Measurements from ENCODE around the gene COL11A2.
A peak's percentile ranks its signal among the peaks of the same experiment; 100 is the strongest.
"Not testable (repeated sequence)": the region's sequence is repeated elsewhere in the genome, so short reads cannot be mapped to it uniquely, and the experiment has no call there.

Gene COL11A2

GRCh38 chr6:33154349-33154748 is 37.9 kb downstream of the COL11A2 start:
- no peak for DNase-seq

GRCh38 chr6:33151050-33151449 is 41.2 kb downstream of the COL11A2 start:
- no peak for DNase-seq

DNA sequence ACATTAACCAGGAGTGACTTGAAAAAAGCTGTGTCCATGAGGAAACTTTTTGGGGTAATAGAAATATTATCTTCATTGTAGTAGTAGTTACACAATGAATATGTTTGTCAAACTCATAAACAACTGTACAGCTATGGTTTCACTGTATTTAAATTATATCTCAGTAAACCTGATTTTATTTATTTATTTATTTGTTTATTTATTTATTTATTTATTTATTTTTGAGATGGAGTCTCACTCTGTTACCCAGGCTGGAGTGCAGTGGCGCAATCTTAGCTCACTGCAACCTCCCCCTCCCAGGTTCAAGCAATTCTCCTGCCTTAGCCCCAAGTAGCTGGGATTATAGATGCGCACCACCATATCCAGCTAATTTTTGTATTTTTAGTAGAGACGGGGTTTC is 41.7 kb downstream of the COL11A2 start:
- DNase-seq = not testable (repeated sequence)

DNA sequence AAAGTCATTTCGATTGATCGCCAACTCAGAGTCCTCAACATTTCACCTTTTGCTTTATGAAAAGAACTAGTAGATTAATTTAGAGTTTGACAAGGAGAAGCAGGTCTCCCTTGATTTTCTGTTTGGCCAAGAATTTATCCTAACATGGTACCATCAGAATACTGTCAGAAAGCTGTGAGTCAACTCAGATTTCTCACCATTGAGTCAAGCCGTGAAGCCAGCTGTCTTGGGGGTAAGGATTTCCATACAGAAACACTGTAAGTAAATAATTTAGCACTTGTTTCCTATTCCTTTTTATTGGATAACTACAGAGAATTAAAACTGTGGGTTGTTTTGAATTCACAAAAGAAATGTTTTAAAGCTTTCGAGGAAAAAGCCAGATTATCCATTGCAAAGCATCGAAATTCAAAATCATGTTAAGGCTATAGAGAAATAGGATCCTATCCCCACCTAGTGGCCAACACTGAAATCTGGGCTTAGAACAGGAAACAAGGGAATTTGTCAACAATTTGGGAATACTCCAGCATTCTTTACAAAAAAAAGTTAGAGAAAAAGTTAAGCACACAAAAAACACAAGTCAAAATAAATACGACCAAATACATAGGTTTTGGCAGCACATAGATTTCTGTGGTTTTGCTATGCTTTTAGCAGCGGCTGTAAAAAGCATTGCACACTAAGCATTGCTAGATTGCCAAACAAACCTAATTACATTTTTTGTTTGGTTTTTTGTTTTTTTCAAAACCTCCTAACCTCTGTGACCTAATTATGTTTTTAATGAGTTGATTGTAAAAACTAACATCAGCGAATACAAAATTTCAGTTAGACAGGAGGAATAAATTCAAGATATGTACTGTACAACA is 44.2 kb downstream of the COL11A2 start:
- peak; percentile 41 for DNase-seq

DNA sequence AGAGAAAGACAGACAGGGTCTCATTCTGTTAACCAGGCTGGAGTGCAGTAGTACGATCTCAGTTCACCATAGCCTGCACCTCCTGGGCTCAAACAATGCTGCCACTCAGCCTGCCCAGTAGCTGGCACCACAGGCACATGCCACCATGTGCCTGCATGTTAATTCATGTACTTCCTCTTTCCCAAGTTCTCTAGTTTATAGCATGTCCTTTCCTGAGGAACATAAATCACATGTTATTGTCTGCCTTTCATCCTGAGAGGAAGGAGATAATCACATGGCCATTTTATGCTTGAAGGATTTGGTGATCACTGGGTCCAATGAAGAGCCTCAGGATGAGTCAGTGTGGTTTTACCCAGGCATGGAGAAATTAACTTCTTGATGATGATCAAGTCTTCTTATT is 47.9 kb downstream of the COL11A2 start:
- no peak for DNase-seq

DNA sequence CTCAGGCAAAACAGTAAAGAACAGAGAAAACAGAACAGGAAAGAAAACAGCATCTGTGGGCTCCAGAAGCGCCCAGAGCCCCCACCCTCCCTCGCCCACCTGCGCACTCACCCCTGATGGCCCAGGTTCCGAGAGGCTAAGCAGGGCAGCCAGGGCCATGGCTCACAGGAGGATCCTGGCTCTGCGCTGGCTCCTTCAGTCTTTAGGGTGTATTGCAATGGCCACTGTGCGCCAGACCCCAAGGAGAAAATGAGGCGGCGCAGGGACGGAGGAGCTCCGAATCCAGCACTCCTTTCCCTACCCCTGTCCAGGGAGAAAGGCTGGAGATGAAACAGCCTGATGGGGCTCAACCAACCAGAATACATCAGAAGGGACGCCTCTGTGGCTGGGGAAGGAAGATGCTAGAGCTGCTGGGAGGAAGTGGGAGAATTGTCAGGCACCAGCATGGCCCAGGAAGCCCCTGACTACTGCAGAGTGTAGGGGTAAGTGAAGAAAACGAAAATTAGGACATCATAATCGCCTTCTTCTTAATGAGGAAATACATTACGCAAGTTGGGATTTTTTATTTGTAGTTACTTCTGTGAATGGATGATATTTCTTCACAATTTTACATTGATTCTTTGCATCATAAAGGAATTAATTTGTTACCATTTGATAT is 49.0 kb downstream of the COL11A2 start:
- no peak for DNase-seq

- no peak for DNase-seq
Observed at GRCh38 chr6:33142501-33143070, 49.7 kb downstream of the COL11A2 start.

DNA sequence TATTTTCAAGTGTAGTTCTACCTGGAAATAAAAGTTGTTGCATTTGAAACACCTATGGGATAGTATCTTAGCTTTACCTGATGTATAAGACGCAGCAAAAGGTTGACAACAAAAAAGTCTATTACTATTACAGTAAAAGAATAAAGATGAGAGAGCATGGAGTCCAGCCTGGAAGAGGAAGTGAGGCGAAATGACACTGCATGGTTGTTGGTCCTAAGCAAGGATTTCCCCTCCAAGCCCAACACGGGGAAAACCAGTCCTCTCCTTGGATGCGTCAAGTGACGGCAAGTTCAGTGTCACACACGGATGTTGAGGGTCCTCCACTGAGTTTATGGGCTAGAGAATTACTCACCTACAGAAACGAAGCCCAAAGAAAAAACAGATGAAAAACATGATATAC is 51.7 kb downstream of the COL11A2 start:
- DNase-seq = no peak

GRCh38 chr6:33139596-33140206 is 52.6 kb downstream of the COL11A2 start:
- DNase-seq = no peak

GRCh38 chr6:33136310-33136900 is 55.9 kb downstream of the COL11A2 start:
- no peak for DNase-seq

DNA sequence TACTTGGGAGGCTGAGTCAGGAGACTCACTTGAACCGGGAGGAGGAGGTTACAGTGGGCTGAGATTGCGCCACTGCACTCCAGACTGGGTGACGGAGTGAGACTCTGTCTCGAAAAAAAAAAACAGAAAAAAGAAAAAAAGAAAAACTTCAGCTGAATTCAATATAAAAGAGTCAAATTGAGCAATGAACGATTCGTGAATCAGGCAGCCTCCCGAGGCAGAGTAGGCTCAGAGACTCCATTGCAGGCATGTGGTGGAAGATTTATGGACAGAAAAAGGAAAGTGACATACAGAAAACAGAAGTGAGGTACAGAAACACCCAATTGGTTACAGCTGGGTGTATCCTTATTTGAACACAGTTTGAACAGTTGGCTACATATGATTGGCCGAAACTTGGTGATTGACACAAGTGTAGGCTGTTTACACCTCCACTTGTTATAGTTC is 60.2 kb downstream of the COL11A2 start:
- no peak for DNase-seq

- DNase-seq = no peak
Observed at GRCh38 chr6:33128318-33128717, 63.9 kb downstream of the COL11A2 start.

GRCh38 chr6:33126101-33126714 is 66.1 kb downstream of the COL11A2 start:
- DNase-seq = no peak

DNA sequence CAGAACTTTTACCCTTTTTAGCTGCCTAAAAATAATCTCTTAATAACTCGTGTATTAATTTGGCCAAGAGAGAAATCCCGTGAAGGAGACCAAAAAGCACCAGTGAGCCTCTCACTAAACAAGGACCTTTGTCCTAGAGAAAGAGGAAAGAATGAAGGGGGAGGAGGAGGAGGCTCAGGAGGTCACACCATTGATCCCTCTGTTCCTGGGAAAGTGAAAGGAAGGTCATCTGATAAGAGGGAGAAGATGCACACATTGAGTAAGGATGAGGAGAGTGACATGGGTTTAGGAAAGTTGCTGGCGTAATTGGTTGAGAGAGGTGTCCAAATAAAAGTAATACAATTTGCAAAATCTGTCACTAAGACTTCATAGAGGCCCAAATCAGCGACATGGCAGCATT is 67.3 kb downstream of the COL11A2 start:
- DNase-seq = no peak

- no peak for DNase-seq
Observed at GRCh38 chr6:33124525-33124901, 67.8 kb downstream of the COL11A2 start.

- DNase-seq = no peak
Observed at GRCh38 chr6:33123732-33124524, 68.3 kb downstream of the COL11A2 start.

DNA sequence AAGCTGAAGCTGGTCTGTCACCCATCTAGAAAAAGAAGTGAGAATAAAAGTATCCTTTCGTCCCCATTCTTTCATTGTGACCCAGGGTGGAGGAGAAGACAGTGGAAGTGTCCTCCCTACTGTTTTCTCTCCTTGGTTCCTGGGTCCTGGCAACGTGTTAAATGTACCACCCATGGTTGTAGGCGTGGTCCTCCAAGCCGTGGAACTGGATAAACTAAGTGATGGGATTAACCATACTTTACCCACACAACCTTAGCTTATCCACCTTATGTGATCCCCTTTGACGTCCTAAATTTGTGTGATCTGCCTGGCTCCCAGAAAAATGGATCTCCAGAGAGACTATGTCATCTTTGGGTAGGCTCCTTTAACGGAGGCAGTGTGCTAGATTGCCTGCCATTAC is 69.1 kb downstream of the COL11A2 start:
- no peak for DNase-seq

DNA sequence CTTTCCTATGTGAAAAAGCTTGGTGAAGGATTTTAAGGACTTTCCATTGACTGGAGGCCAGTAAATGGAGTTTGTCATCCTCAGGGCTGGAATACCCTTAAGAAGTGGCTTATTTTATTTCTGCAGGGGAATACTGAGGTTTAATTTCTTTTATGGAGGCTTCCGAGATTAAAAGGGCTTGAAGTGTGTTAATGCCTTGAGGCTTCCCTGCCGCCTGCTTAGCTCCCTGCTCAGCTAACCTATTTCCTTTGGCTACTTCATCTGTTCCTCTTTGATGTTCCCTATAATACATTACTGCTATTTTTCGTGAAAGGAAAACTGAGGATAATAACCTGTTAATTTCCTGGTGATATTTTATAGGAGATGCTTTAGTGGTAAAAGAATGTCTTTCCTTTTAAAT is 72.3 kb downstream of the COL11A2 start:
- no peak for DNase-seq

- no peak for DNase-seq
Observed at GRCh38 chr6:33118525-33119123, 73.6 kb downstream of the COL11A2 start.

DNA sequence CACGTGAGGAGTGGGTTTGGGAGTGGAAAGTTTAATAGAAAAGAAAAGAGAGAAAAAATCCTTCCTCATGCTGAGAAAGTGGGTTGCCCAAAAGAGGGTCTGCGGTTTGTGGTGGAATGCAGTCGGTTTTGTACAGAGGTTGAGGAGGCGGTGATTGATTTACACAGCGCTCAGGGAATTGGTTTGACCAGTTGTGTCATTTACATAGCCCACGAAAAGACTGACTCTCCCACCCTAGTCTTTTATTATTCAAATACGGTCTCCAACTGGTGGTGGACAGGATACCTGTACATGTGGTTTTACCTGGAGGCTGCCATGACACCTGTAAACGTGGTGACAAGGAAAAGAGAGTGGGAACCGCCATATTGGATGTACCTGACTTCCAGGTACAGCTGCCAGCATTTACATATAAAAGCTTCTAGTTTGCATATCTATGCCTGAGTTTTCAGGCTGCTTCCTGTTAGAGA is 74.4 kb downstream of the COL11A2 start:
- DNase-seq = no peak

Data from right kidney (tissue), 1 donor.